ENCODE results near the gene ACY1.

The ACY1 gene

GRCh38 chr3:52006820-52007133 lies 23.4 kb downstream of the ACY1 start:
- TF ChIP-seq CTCF (IDR thresholded peaks at IDR 0.05; ENCODE audit: insufficient read depth, low read depth, low read length, missing control alignments), result no peak
- DNase-seq (ENCODE audit: low read depth), result no peak
- no peak overlapping the region for H3K4me3 ChIP-seq (ENCODE audit: low read depth, low read length)

- no peak for TF ChIP-seq CTCF (IDR thresholded peaks at IDR 0.05; ENCODE audit: insufficient read depth, low read depth, low read length, missing control alignments)
- no peak for DNase-seq (ENCODE audit: low read depth)
- no peak overlapping the region for H3K4me3 ChIP-seq (ENCODE audit: low read depth, low read length)
Measured at GRCh38 chr3:52007291-52007690, 24.0 kb downstream of the ACY1 start.

- DNase-seq (ENCODE audit: low read depth), result no peak
- no peak for TF ChIP-seq CTCF (IDR thresholded peaks at IDR 0.05; ENCODE audit: insufficient read depth, low read depth, low read length, missing control alignments)
- no peak overlapping the region for H3K4me3 ChIP-seq (ENCODE audit: low read depth, low read length)
Measured at GRCh38 chr3:52010431-52010830, 27.1 kb downstream of the ACY1 start.

GRCh38 chr3:52012699-52013098 lies 29.4 kb downstream of the ACY1 start:
- no peak overlapping the region for H3K4me3 ChIP-seq (ENCODE audit: low read depth, low read length)
- no peak for DNase-seq (ENCODE audit: low read depth)
- TF ChIP-seq CTCF (IDR thresholded peaks at IDR 0.05; ENCODE audit: insufficient read depth, low read depth, low read length, missing control alignments), result no peak

GRCh38 chr3:52013802-52014598 lies 30.7 kb downstream of the ACY1 start:
- no peak overlapping the region for H3K4me3 ChIP-seq (ENCODE audit: low read depth, low read length)
- no peak for DNase-seq (ENCODE audit: low read depth)
- no peak for TF ChIP-seq CTCF (IDR thresholded peaks at IDR 0.05; ENCODE audit: insufficient read depth, low read depth, low read length, missing control alignments)

GRCh38 chr3:52014613-52015012 lies 31.3 kb downstream of the ACY1 start:
- no peak for DNase-seq (ENCODE audit: low read depth)
- TF ChIP-seq CTCF (IDR thresholded peaks at IDR 0.05; ENCODE audit: insufficient read depth, low read depth, low read length, missing control alignments), result peak; percentile 2
- no peak overlapping the region for H3K4me3 ChIP-seq (ENCODE audit: low read depth, low read length)

Measured in GM12865 (cell line).